ENCODE results near the gene LRRC14B.

- no peak for TF ChIP-seq POLR2A (IDR thresholded peaks at IDR 0.05)
- TF ChIP-seq CTCF (IDR thresholded peaks at IDR 0.05) = no peak
Observed at GRCh38 chr5:152077-152476, 39.2 kb upstream of the LRRC14B start.
